HG03575 (cell line): Measurements from ENCODE around the gene EIF2B1.

Source experiments
- ATAC-seq: cut with Tn5 transposase; IDR thresholded peaks from one replicate; pipeline ENCODE4 v1.9.1; 2021; ENCODE audit not compliant: unreplicated experiment, insufficient number of reproducible peaks, low FRiP score; ENCODE audit errors: extremely low read depth

Gene EIF2B1

DNA sequence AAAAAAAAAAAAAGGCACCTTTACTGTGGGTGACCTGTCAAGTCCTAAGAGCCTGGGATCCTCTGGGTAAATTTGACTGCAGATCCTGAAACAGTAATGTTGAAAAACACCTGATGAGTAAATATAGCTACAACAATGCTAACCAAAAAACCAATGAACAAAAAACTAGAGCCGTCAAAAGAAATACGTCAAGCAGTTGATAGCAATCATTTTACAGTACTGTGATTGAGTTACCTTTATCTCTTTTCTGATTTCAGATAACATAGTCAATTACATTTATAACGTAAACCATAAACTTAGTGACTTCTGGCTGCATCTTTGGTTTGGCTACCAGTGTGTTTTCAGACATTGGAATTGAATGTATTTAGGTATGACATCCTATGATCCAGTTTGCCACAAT lies 55.2 kb downstream of the EIF2B1 start:
- ATAC-seq, result no peak

DNA sequence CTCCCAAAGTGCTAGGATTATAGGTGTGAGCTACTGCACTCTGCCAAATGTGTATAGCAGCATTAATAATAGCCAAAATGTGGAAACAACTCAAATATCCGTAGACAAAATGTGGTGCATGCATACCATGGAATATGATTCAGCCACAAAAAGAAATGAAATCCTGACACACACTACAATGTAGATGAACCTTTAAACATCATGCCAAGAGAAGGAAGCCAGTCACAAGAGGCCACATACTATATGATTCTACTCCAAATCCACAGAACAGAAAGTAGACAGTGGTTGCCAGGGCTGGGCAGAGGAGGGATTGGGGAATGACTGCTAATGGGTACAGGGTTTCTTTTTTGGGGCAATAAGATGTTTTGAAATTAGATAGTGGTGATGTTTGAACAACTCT lies 56.9 kb downstream of the EIF2B1 start:
- no peak for ATAC-seq

DNA sequence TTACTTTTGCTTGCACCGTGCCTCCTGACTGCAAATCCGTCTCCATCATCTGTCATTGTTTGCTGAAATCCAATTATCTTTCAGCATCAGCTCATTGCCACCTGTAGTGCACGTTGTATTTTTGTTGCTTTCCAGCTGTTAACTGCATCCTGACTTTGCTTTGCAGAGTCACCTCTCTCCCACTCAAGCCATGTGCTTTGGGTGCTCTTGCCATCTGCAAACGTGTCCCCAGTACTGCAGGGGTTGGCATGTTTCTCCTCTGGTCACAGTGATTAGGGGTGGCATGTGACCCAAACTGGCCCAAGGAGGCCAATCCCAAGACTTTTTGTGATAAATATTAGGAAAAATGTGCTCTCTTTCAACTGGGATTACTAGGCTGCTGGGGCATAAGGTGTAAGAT lies 59.6 kb downstream of the EIF2B1 start:
- ATAC-seq, result no peak

DNA sequence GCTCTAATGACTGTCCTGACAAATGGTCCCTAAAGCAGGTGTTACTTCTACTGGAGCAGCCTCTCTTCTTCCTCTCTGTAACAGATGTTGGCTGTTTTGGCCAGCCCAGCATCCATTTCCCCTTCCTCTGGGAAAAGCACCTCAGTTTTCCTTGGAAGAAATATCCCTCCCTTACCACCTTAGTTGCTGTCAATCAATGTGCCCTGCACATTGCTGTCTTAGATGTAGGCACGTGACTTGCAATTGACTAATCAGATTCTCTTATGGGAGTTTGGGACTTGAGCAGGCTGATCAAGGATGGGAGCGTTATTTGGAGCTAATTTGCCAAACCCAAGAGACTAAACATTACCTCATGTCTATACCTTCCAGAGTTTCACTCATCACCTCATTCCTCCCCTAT lies 61.1 kb downstream of the EIF2B1 start:
- ATAC-seq, result no peak

DNA sequence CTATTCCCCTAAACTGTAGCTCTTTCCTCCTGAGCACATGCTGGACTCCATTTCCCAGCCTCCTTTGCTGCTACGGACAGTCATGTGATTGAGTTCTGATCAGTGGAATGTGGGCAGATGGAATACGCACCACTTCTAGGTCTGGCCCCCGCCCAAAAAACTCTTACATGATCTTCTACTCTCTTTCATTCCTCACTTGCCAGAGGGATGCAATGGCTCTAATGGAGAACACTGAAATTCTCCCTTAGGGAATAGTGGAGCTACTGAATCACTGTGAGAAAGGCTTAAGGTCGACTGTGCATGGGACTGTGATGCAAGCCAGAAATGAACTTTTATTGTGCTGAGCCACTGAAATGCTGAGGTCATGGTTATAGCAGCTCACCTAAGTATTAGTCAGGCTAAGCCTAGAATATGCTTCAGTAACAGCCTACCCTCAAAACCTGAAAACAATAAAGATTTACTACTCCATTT lies 62.1 kb downstream of the EIF2B1 start:
- ATAC-seq, result no peak
